Measurements from ENCODE around the gene B9D1. TPM values are rescaled to one million over a fixed set of nuclear protein-coding genes. Genes with fewer than 3 reads are reported as not detected.

B9D1 gene
- total RNA-seq, 1 experiment from 2014 or later, result 20.0 TPM

DNA sequence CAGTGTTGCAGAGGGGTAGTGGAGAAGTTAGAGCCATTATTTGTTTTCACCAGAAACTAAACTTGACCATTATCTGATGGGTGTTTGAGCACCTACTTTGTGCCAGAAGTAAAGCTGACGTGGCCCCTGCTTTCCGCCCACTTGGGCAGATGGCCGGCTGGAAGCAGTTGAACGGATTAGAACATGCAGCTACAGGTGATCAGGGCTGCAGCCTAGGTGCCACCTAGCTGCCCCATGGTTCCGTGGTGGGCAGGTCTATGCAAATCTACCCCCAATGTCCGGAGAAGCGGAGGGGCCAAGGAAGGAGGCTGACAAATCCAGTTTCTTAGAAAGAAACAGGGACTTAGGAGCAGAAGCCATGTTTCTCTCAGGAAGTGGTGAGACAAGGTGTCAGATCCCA lies 62.7 kb downstream of the B9D1 start:
- H3K36me3 ChIP-seq (ENCODE audit: control insufficient read depth in 1 of 2, insufficient read depth in 2 of 2, low read length in 2 of 2), result no peaks in the 10 kb centered on the region; a peak in 1 of 4 replicates
- no peak overlapping the region for H3K9ac ChIP-seq (ENCODE audit: low read length)
- no peaks in the 10 kb centered on the region; the same call in 1 of the 2 replicates for H4K20me1 ChIP-seq (ENCODE audit: insufficient read depth)
- H3K27me3 ChIP-seq (ENCODE audit: insufficient read depth, low read length), result no peaks in the 10 kb centered on the region
- RAD21 ChIA-PET (ENCODE audit: low non-redundant PET in 1 of 2, low total read pairs in 2 of 2, uncharacterized antibody in 2 of 2, unreplicated experiment in 2 of 2), result no interaction called here
- ATAC-seq, result no peak
- no peaks in the 10 kb centered on the region for H3K9me3 ChIP-seq (ENCODE audit: control insufficient read depth in 1 of 2, insufficient read depth in 1 of 2, low read depth in 1 of 2, low read length in 2 of 2)
- CTCF ChIA-PET, result interaction anchor here (0.5 kb wide), 1 partner anchor 9 kb away, joined by 3 read pairs; no protein-coding TSS in a partner anchor
- no peak for DNase-seq (ENCODE audit: low read depth, low spot score)
- H3K4me2 ChIP-seq (ENCODE audit: low read length), result no peak overlapping the region
- no TSS peak for BruUV-seq (replicated peaks)
- H3K4me3 ChIP-seq (replicated peaks in 1 of 2; ENCODE audit: low read depth in 1 of 2, low read length in 2 of 2), result no peak overlapping the region
- POLR2A ChIA-PET, result no interaction called here
- peaks cover 38% of the 10 kb centered on the region; the same call in 1 of the 2 replicates for H3K79me2 ChIP-seq (ENCODE audit: insufficient read depth, low read length)
- TF ChIP-seq EZH2phosphoT487 (IDR thresholded peaks at IDR 0.05; ENCODE audit: borderline replicate concordance) (no peak), EZH2 (IDR thresholded peaks at IDR 0.05) (no peak), ZFX (IDR thresholded peaks at IDR 0.05) (no peak), CBX3 (IDR thresholded peaks at IDR 0.05; ENCODE audit: low read depth) (no peak), REST (IDR thresholded peaks at IDR 0.05; ENCODE audit: low read depth) (no peak), POLR2AphosphoS5 (IDR thresholded peaks at IDR 0.05; ENCODE audit: low read depth, low read length) (no peak), ZNF274 (IDR thresholded peaks at IDR 0.05; ENCODE audit: low read depth, low read length) (no peak), MAX (IDR thresholded peaks at IDR 0.05) (no peak), SIN3A (IDR thresholded peaks at IDR 0.05; ENCODE audit: low read depth) (no peak), RAD21 (IDR thresholded peaks at IDR 0.05; ENCODE audit: low read depth) (no peak), CEBPB (IDR thresholded peaks at IDR 0.05; ENCODE audit: low read depth) (no peak), YY1 (IDR thresholded peaks at IDR 0.05; ENCODE audit: extremely low read depth, insufficient replicate concordance, low read depth, low read length) (no peak), TCF7L2 (IDR thresholded peaks at IDR 0.05; ENCODE audit: borderline replicate concordance, extremely low read depth, insufficient read depth, insufficient read length) (no peak), ELF1 (IDR thresholded peaks at IDR 0.05; ENCODE audit: borderline replicate concordance, low read depth) (no peak), SRF (IDR thresholded peaks at IDR 0.05; ENCODE audit: low read depth) (no peak), FOSL1 (IDR thresholded peaks at IDR 0.05; ENCODE audit: low read depth) (no peak), SP1 (IDR thresholded peaks at IDR 0.05; ENCODE audit: low read depth) (no peak)
- TF ChIP-seq, protein P1, sequence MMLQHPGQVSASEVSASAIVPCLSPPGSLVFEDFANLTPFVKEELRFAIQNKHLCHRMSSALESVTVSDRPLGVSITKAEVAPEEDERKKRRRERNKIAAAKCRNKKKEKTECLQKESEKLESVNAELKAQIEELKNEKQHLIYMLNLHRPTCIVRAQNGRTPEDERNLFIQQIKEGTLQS (IDR thresholded peaks at IDR 0.05), result no peak
- no peaks in the 10 kb centered on the region for H3K9me2 ChIP-seq (ENCODE audit: insufficient read depth)
- intact Hi-C loops (cut with micrococcal nuclease), result no loop called here
- peaks cover 0 to 5% of the 10 kb centered on the region in 2 experiments; a peak in 1 of 4 replicates for H3K4me1 ChIP-seq (ENCODE audit: control insufficient read depth in 1 of 2, insufficient read depth in 2 of 2, low read length in 2 of 2)
- no peak overlapping the region for H2AFZ ChIP-seq (ENCODE audit: low read depth, low read length, poor library complexity, severe bottlenecking)
- H3K27ac ChIP-seq (ENCODE audit: low read depth, low read length), result no peak overlapping the region

Measured in HCT116 (cell line).